NCI-H226 (cell line): Measurements from ENCODE around the gene LSP1.

Experiments
- DNase-seq: peaks from one replicate; pipeline ENCODE4 v3.0.0-alpha.2; 2015

LSP1 gene

DNA sequence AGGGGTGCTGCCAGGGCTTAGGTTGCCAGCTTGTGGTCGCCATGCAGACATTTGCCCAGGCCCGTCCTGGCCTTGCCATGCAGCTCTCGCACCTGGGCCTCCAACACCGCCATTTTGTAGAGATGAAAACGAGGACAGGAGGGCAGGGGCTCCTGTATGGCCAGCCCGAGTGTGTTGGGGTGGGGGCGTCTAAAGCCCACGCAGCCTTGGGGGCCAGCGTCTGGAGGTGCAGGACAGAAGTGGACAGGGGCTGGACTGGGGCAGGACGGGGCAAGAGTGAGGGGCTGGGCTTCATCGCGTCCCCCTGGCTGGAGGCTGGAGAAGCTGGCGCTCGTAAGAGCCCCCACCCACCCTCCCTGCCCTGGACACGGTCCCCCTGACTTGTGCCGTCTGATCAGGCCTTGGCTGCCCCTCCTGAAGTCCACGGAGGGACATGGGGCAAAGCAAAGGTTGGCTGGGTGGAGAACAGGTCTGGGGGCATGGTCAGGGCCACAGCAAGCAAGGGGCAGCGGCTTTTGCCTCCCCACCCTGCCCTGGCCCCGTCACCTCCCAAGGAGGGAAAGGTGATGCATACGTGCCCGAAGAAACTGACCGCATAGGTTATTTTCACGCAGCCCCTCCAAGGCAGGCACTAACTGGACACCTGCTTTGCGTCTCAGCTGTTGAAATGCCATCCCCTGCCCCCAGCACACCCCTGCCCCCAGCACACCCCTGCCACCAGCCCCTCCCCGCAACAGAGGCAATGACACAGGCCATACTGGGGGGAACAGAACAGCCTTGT lies 67.4 kb downstream of the LSP1 start:
- no peak for DNase-seq

DNA sequence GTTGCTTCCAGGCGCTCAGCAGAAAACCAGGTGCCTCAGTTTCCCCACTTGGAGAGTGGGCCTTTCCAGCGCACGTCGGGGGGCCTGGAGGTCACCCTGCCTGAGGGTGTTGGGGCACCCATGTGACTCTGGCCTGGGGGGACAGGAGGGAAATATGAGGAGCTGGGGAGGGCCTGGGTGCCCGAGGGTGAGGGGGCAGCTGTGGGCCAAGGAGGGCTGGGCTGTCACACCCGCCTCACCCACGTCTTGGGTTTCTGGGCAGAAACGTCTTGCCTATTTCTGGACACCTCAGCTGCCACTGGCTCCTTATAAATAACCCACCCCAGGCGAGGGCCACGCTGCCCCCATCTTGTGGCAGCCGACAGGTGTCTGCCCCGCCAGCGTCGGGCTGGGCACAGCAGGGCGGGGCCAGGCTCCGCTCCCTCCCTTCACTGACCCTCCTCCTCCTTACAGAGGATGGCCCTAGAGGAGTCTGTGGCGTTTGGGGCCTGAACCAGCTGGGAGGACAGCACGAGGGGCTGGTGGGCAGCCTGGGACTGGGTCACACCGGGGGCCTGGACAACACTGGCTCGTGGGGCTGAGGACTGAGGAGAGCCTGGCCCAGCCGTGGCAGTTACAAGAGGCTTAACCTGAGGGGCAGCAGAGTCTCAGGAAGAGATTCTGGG lies 68.2 kb downstream of the LSP1 start:
- no peak for DNase-seq

DNA sequence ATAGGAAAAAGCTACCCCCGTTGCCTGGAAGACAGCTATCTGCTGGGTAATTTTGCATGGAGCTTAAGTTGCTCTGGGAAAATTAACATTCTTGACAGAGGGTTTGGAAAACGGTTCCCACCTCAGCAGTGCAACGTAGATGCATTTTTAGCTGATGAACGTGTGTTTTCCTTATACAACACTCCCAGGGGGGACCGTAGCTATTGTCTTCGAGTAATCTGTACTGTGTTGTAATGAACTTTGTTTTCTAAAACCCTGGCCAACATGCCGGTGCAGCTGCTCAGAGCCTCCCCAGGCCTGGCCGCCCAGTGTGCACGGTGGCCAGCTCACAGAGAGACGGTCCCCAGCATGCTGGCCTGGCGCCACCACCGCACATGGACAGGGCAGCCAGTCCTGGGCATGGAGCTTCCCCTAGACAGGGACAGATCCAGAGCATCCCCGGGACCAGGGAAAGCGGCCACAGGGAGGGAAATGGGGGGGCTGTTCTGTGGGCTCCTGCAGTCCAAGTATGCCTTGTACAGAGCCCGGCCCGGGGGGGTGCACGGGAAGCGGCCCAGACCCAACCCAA lies 68.8 kb downstream of the LSP1 start:
- DNase-seq, result no peak

DNA sequence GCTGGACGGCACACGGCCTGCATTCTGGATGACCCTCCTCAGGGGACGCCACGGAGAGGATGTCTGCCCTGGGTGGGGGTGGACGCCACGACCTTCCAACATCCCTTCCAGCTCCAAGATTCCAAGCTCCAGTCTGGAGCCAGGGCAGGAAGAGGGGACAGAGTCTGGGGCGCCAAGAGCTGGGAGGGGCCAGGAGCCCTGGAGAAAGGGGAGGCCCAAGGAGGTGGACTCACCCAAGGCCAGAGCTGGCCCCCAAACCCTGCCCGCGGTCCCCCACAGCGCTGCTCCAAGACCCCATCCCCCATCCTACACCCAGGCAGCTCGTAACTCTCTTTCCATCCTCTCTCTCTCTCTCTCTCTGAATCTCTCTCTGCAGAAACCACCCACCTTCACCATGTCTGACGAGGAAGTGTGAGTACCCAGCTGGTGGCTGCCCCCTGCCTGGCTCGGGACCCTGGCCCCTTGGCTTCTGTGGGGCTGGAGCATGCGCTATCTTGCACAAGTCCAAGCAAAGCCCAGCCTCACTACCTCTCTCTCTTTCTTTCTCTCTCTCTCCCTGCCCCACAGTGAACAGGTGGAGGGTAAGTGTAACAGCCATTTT lies 69.7 kb downstream of the LSP1 start:
- DNase-seq, result no peak

DNA sequence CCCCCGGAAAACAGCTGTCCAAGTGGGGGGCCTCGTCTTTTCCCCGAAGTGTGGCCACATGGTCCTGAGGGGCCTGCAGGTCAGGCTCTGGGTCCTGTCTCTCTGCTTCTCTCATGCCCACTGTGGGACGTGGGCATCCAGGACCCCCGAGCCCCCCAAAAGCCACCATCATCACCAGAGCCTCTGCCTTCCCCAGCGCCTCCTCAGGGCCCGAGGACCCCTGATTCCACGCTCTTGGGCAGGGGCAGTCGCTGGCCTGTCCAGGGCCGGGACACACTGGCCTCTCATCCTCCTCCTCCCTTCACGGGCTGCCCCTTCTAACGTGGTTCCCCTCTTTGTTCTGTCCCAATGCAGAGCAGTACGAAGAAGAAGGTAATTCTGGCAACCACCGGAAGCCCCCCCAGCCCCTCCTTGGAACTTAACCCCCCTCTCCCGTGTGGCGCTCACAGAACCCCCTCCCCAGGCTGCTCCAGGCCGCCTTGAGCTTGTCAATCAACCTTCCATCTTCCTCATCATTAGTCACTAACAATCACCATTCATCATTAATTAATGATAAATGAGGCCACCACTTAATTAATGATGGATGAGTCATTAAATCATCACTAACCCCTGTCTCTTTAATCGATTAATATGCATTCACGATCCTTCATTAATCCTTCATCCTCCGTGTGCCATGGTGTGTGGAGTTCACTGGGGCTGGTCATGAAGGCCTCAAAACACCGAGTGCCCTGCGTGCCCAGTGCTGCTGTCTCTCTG lies 70.5 kb downstream of the LSP1 start:
- DNase-seq, result no peak

DNA sequence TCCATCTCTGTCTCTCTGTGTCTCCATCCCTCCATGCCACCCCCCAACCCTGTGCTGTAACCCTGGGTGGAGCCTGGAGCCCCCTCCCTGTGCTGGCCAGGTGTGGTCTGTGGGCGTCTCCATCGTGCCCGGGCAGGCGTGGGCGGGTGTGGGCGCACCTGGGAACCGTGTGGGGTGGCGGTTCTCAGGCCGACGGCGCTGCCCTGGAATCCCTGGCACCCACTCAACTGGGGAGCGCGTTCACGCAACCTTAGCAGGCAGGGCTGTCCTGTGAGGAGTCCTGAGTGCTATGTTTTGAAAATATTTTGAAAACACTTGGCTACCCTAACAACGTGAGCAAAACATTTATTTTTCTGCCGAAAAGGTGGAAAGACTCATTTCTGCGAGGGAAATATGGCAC lies 71.3 kb downstream of the LSP1 start:
- no peak for DNase-seq

DNA sequence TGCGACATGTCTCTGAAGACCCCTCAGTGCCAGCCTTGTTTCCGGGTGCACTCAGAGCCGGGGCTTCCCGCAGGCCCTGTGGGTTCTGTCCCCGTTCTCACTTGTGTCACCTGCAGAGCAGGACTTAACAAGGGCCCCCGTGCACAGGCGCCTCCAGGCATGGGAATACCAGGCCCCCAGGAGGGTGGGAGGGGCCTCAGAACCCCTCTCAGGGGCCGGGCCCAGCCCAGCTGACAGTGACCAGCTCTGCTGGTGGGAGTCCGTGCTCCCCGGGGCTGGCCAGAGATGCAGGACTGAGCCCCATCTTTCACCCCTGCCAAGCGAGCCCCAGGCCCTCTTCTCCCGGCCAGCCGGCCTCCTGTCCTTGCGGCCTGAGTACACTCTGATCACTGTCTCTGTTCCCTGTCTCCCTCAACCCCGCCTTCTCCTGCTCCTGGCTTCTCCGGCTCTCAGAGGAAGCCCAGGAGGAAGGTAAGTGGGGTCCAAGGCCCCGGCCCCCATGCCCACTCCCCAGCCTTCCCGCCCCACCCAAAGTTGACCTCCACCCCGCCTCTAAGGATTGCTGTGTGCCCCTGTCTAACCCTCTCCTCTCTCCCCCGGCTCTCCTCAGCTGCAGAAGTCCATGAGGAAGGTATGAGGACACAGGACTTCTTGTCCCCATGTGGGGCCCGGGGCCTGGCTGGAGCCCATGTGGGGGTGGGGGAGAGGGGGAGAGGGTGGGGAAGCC lies 71.9 kb downstream of the LSP1 start:
- DNase-seq, result no peak

DNA sequence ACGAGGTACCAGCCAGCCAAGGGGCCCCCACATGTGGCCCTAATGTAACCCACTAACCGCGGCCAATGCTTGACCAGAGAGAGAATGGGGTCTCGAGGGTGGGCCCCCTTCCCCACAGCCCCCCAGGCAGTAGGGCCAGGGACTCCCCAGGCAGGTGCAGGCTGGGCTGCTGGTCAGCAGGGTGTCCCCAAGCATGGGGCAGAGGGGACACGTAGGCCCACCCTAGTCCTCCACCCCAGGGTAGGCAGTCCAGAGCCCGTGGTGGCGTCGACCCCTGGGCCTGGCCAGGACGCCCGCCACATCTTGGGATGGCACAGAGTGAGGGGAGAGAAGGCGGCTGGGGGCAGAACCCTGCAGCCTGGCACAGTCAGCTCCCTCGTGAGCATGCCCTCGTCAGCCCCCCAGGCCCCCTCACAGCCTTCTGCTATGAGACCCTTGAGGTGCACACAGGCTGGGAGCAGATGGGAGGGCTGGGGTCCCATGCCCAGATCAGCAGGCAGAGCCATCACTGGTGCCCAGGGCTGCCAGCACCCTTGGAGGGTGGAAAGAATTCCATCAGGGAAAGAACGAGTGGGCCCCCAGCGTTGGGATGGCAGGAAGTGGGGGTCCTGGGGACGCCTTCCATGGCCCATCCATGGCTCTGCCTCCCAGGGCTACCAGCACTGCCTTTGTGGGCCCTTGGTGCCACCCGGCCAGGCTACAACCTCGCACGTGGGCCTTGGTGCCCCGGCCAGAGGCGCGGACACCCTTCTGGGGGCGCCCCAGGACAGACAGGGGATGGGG lies 72.7 kb downstream of the LSP1 start:
- no peak for DNase-seq

DNA sequence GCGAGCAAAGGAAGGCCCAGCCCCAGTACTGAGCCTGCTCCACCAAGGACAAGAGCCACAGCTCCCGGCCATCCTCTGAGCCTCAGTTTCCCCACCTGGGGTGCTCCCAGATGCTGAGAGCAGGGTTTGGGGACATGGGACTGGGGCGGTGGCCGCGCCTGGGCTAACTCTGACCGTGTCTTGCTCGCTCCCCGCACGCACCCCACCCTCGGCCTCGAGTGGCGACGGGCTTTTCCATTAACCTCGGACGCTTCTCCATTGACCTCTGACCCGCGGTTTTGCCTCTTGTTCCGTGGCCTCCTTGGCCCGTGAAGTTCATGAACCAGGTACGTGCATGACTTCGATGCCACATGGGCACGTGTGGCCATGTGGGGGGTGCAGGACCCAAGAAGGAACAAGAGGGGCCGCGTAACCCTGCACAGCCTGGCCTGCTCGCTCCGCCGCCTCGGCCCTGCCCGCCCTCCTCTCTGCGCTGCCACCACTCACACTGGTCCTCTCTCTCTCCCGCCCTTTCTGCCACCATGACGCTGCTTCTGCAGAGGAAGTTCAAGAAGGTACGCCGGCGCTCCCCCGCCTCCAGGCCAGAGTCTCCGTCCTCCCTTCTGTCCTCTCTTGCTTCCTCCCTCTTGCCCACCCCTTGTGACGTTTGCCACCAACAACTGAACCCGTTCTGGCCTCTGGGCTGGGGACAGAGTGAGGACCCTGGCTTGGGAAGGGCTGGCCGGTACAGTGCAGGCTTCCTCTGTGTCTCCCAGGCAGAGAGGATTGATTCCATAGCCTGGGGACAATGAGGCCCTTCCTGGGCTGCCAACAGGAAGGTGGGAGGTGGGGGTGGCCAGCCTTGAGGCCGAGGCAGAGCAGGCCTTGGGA lies 73.5 kb downstream of the LSP1 start:
- DNase-seq, result no peak

DNA sequence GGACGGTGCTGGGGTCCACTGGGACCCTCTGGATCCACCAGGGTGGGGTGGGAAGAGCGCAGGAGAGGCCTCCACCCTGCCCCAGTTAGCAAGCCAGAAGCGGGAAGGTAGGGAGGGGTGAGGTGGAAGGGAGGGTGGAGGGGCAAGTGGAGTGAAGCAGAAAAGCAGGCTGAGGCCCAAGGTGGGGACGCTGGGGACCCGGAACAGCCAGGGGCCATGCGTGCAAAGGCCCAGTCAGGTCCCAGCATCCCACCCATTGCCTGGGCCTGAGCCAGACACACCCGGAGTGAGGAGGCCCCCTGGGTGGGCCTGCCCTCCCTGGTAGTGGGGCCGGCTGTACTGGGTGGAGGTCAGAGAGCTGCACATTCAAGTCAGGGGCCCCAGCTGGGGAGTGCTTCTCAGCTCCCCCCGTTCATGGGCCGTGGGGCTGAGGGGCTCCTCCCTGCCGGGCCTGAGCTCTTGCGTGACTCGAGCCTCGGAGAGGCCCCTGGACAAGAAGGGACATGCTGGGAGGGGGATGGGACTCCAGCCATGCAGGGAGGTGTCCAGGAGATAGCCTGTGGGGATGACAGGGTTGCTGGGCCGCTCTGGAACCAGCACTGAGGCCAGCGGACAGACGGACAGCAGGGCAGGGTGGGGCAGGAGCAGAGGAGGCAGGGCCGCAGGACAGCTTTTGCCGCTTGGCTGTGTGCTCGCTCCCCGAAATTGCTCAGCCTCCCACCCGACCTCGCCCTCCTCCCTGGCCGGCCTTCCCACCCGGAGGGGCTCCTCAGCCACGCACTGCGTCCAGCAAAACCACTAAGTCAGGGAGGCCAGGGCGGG lies 74.4 kb downstream of the LSP1 start:
- DNase-seq, result no peak

DNA sequence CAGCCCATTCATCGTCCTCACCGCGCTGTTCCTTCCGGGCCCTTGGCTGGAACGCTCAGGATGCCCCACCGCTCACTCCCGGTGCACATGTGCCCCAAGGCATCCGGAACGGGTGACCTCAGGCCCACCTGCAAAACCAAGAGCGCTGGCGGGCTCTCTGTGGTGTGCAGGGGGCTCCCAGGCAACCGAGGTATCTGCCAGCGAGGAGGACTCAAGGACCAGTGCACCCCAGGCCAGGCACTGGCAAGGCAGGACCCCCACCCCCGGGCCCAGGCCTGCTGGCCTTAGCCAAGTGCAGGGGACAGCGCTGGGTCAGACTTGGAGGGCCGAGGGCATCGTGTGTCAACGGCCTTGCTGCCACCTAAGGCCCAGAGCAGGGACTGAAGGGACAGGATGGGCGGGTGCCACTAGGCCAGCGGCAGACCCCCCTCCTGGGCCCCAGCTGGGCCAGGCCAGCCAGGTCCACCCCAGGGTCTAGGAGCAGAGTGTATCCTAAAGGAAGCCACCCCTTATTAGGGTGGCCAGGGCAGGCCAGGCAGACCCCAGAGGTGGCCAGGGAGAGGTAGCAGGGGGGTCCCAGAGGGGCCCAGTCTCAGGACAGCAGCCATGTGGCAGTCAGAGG lies 75.1 kb downstream of the LSP1 start:
- no peak for DNase-seq

DNA sequence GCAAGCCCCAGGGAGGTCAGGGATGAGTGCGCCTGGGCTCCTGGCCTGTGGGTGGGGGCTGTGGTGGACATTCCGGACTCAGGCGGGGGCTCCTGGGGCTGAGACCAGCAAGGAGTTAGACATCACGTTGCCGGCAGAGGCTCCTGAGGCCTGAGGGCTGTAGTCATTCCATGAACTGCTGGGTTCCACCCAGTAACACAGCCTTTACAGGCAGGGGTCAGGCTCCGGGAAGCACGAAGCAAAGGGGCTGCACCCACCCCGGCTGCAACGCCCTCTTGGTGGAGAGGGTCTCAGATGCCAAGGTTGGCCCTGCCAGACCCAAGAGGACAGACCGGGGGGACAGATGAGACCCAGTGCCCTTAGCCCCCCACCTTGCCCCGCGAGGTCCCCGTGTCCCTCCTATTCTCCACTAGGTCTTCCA lies 75.6 kb downstream of the LSP1 start:
- DNase-seq, result no peak

DNA sequence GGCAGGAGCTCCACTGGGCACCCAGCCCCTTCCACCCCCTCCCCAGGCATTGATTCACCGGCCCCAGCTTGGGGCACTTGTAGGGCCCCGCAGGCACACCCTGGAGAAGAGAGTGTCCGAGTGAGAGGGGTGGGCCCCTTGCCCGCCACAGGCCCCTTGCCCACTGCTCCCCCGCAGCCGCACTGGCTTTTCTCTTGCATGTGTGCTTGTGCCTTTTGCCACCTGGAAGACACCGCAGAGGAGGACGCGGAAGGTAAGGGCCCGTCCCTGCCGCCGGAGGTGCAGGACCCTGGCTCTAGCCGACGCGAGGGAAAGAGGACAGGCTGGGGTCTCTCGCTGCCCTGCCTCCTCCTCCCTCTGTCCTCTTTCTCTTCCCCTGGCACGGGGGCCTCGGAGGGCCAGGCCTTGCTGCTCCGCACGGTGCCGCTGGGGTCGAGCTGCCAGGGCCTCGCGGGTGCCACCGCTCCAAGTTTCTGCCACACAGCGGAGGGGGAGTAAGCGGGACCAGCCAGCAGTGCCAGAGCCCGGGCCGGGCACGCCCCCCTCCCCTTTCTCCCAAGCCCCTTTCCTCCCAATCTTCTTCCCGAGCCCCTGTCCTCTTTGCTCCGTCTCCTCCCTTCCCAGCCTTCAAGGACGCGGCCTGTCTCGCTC lies 76.1 kb downstream of the LSP1 start:
- no peak for DNase-seq

DNA sequence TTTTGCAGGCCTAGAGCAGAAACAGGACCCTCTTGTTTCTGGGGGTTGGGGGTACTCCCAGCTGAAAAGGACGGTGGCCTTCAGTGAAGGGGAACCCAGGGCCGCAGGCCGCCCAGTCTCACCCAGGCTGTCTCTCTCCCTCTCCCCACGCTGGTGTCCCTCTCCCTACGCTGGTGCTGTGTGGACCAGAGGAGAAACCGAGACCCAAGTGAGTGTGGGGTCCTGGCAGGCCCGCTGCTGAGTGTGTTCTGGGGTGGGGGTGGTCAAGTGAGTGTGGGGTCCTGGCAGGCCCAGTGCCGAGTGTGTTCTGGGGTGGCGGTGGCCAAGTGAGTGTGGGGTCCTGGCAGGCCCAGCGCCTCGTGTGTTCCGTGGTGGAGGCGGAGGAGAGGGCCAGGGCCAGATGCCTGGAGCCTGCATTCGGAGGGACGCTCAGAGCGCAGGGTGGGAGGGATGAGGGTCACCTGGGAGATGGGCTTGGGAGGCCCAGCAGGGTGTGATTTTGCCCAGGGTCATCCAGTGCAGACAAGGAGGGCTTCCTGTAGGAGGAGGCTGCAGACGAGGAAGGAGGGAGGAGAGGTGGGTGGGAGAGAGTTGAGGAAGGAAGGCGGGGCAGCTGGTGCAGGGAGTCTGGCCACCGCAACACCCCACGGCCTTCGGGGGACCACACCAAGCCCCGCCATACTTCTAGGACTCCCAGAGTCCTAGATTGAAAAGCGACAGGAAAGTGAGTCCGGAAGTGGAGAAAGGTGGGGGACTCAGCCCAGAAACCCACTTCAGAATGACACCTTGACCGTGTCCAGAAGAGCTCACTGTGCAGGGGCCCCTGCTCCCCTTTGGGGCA lies 77.0 kb downstream of the LSP1 start:
- no peak for DNase-seq

DNA sequence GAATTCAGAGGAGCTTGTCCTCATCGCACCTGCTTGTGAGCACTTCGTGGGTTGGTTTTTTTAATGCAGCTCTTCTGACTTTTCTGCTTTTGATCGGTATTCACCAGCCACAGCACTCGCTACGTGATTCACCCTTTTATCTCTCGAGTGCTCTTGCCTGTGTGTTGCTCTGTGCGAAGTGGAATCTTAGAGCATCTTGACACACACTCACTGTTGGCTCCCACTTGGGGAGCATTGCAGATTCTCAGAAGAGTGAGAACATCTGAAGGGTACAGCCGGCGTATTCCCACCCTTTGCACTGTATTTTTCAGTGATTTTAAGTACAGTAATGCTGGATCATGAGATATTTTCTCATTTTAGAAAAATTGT lies 77.6 kb downstream of the LSP1 start:
- DNase-seq, result no peak

DNA sequence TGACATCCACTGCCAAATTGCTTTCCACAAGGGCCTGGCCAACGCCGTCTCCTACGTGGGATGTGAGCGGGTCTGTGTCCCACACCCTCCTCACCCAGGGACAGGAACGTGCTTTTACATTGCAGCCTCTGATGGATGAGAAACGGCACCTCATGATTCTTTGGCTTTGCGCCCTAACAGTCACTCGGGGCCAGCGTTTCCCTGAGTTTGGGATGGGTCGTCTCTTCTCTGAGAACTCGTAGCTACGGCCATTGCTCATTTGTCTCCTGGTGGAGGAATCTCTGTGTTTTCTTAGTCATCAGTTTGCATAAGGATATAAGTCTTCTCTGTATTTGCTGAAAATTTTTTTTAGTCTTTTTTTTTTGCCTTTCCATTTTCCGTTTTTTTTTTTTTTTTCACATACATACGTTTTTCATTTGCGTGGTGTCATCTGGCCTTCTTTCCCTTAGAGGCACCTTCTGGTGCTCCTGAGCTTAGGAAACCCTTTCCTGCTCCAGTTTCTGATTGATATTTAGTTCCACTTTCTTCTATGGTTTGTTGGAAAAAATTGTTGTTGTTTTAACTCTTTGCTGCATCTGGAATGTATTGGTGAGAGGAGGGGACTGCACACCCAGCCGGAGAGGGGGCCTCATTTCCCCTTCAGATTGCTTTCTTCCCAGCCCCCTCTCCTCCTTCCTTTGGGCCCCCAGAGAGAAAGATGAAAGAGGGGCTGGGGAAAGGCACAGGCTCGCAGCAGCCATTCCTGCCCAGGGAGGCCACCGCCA lies 78.6 kb downstream of the LSP1 start:
- DNase-seq, result no peak

DNA sequence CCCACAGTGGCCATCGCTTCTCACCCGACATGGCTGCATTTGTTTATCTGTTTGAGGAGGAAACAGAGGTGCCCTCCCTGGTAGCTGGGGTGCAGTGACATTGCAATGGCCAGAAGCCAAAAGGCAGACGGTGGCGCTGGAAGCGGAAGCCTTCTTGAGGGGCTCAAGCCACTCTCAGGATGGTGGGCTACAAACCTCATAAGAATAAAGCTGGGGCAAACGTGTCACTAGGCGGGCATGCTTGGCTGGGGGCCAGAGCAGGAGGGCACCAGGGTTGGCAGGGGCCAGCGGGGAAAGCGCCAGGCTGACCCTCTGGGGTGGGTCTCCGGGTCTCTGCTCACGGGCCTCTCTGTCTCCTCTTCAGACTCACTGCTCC lies 79.2 kb downstream of the LSP1 start:
- DNase-seq, result no peak
